COLO668 (cell line): ENCODE measurements around the gene THSD4.

Source experiments
- DNase-seq: peaks from one replicate; lab custom pipeline; 2025; ENCODE audit not compliant: unreplicated experiment; lab: John Stamatoyannopoulos, UW

Gene THSD4

GRCh38 chr15:71515375-71516186 is 400.3 kb downstream of the THSD4 start:
- no peak for DNase-seq

- no peak for DNase-seq
Measured at GRCh38 chr15:71517751-71518150, 402.5 kb downstream of the THSD4 start.

GRCh38 chr15:71518661-71519060 is 403.4 kb downstream of the THSD4 start:
- no peak for DNase-seq

GRCh38 chr15:71526060-71526820 is 411.0 kb downstream of the THSD4 start:
- no peak for DNase-seq

GRCh38 chr15:71529361-71529760 is 414.1 kb downstream of the THSD4 start:
- peak; percentile 7 for DNase-seq

- DNase-seq: no peak
Measured at GRCh38 chr15:71530116-71530515, 414.8 kb downstream of the THSD4 start.

GRCh38 chr15:71532994-71533393 is 417.7 kb downstream of the THSD4 start:
- DNase-seq: peak; percentile 12

GRCh38 chr15:71538181-71538580 is 422.9 kb downstream of the THSD4 start:
- DNase-seq: no peak

GRCh38 chr15:71541746-71542145 is 426.5 kb downstream of the THSD4 start:
- DNase-seq: no peak

- no peak for DNase-seq
Measured at GRCh38 chr15:71542836-71543235, 427.6 kb downstream of the THSD4 start.

- DNase-seq: no peak
Measured at GRCh38 chr15:71543413-71543812, 428.1 kb downstream of the THSD4 start.

- no peak for DNase-seq
Measured at GRCh38 chr15:71545223-71545760, 430.0 kb downstream of the THSD4 start.

GRCh38 chr15:71545923-71546322 is 430.7 kb downstream of the THSD4 start:
- DNase-seq: no peak

GRCh38 chr15:71547011-71547410 is 431.7 kb downstream of the THSD4 start:
- no peak for DNase-seq

GRCh38 chr15:71548401-71548807 is 433.1 kb downstream of the THSD4 start:
- DNase-seq: no peak

GRCh38 chr15:71549091-71549490 is 433.8 kb downstream of the THSD4 start:
- DNase-seq: no peak

GRCh38 chr15:71549697-71550096 is 434.4 kb downstream of the THSD4 start:
- DNase-seq: no peak

- no peak for DNase-seq
Measured at GRCh38 chr15:71551566-71551965, 436.3 kb downstream of the THSD4 start.

- no peak for DNase-seq
Measured at GRCh38 chr15:71559098-71559497, 443.8 kb downstream of the THSD4 start.

- no peak for DNase-seq
Measured at GRCh38 chr15:71559616-71560015, 444.3 kb downstream of the THSD4 start.

- no peak for DNase-seq
Measured at GRCh38 chr15:71562251-71562650, 447.0 kb downstream of the THSD4 start.

- DNase-seq: no peak
Measured at GRCh38 chr15:71564217-71564616, 448.9 kb downstream of the THSD4 start.
